Keratinocyte (primary cell): ENCODE results near the gene SPDYE18. TPM values are rescaled to one million over a fixed set of nuclear protein-coding genes. Genes with fewer than 3 reads are reported as not detected.
"Not testable (repeated sequence)": the region's sequence is repeated elsewhere in the genome, so short reads cannot be mapped to it uniquely, and the experiment has no call there.

Source experiments
- DNase-seq: peaks from one replicate; pipeline ENCODE4 v3.0.0-alpha.2; 2011; ENCODE audit warnings: low read depth, missing footprints, low spot score
- FAIRE-seq: peaks from 2 replicates; lab custom pipeline; 2011; peaks lifted over from hg19 to GRCh38; lab: Jason Lieb, UNC
- H2AFZ ChIP-seq: 2 replicates; pipeline ENCODE4 v1.6.0; 2012; ENCODE audit warnings: low read length, control low read depth, inconsistent platforms; ENCODE audit not compliant: control insufficient read depth
- H3K27ac ChIP-seq: 2 replicates; pipeline ENCODE4 v1.5.1; 2011; ENCODE audit warnings: low read length; ENCODE audit not compliant: control insufficient read depth, insufficient read depth
- H3K27me3 ChIP-seq: 3 replicates; pipeline ENCODE4 v1.6.0; 2011; ENCODE audit warnings: low read length; ENCODE audit not compliant: control insufficient read depth, insufficient read depth; ENCODE audit errors: extremely low read depth
- H3K36me3 ChIP-seq, 2 experiments: 2 replicates in 1 of 2; 3 replicates in 1 of 2; pipeline ENCODE4 v1.5.1; 2011; ENCODE audit warnings: low read length in 2 of 2, mild to moderate bottlenecking in 1 of 2; ENCODE audit not compliant: control insufficient read depth in 2 of 2, insufficient read depth in 2 of 2; ENCODE audit errors: extremely low read depth in 1 of 2
- H3K4me1 ChIP-seq: 3 replicates; pipeline ENCODE4 v1.5.1; 2011; ENCODE audit warnings: low read length; ENCODE audit not compliant: control insufficient read depth, insufficient read depth; ENCODE audit errors: extremely low read depth
- H3K4me2 ChIP-seq: 3 replicates; pipeline ENCODE4 v1.6.0; 2011; ENCODE audit warnings: low read depth, low read length; ENCODE audit not compliant: control insufficient read depth, insufficient read depth; ENCODE audit errors: extremely low read depth
- H3K4me3 ChIP-seq, 3 experiments: fragments of 200-600 bp in 1 of 3; sonication (generic) in 1 of 3; 2 replicates in 2 of 3; 3 replicates in 1 of 3; pipeline ENCODE4 v1.5.1; 2011 to 2016; ENCODE audit warnings: low read length in 3 of 3, mild to moderate bottlenecking in 3 of 3, control low read depth in 2 of 3, inconsistent platforms in 1 of 3, low read depth in 1 of 3, mixed read lengths in 1 of 3, mixed run types in 1 of 3, moderate library complexity in 1 of 3; ENCODE audit not compliant: control insufficient read depth in 2 of 3, insufficient read depth in 2 of 3; ENCODE audit errors: extremely low read depth in 1 of 3
- H3K79me2 ChIP-seq: 2 replicates; pipeline ENCODE4 v1.6.0; 2012; ENCODE audit warnings: low read length; ENCODE audit not compliant: control insufficient read depth, insufficient read depth
- H3K9ac ChIP-seq: 3 replicates; pipeline ENCODE4 v1.6.0; 2011; ENCODE audit warnings: low read length; ENCODE audit not compliant: control insufficient read depth, insufficient read depth; ENCODE audit errors: extremely low read depth
- H3K9me1 ChIP-seq: 3 replicates; pipeline ENCODE4 v1.6.0; 2011; ENCODE audit warnings: low read length; ENCODE audit not compliant: control insufficient read depth, insufficient read depth; ENCODE audit errors: extremely low read depth
- H3K9me3 ChIP-seq: 2 replicates; pipeline ENCODE4 v1.5.1; 2012; ENCODE audit warnings: low read depth, low read length; ENCODE audit not compliant: control insufficient read depth
- H4K20me1 ChIP-seq: 3 replicates; pipeline ENCODE4 v1.6.0; 2011; ENCODE audit warnings: low read length; ENCODE audit not compliant: control insufficient read depth, insufficient read depth; ENCODE audit errors: extremely low read depth
- dilution Hi-C: fragments of 300-500 bp; cut with MboI; formaldehyde crosslinking; loops from one replicate; pipeline ENCODE4 v1.7.0; 2020; ENCODE audit warnings: low sequenced_read_pairs; ENCODE audit not compliant: extremely low pct_ligation_motif_present
- polyA plus RNA-seq, 5 experiments: library from polyadenylated mRNA; depleted of rRNA in 3 of 5; stranded (reverse) in 3 of 5; stranded (forward) in 1 of 5; unstranded in 1 of 5; fragments of >200 nt; gene quantifications; 1 replicate in 1 of 5; 2 replicates in 3 of 5; 3 replicates in 1 of 5; pipeline versions ENCODE4 v1.2.1 to v1.2.3, GENCODE V29; 2011 to 2012; ENCODE audit warnings: missing spikeins in 2 of 5, low read depth in 1 of 5, low replicate concordance in 1 of 5

The SPDYE18 gene
- polyA plus RNA-seq, 1 donor (not counting 4 experiments of a cell fraction or from before 2014, with no cell fraction given) = 0.08 TPM

DNA sequence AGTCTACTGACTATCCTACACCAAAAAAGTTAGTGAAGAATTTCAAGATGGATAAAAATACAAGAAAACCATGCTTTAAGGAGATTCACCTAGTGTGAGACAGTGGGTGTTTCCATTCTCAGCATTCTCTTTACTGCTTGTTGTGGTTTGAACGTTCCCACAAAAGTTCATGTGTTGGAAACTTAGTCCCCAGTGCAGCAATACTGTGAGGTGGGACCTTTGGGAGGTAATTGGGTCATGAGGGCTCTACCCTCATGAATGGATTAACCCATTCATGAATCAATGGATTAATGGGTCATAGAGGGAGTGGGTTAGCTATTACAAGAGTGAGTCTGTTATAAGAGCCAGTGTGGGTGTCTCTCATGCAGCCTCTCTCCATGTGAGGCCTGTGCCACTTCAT lies 38.8 kb upstream of the SPDYE18 start:
- H3K79me2 ChIP-seq, H3K36me3 ChIP-seq, H3K4me2 ChIP-seq, DNase-seq, H4K20me1 ChIP-seq, H2AFZ ChIP-seq, FAIRE-seq, H3K9me3 ChIP-seq, H3K27me3 ChIP-seq, H3K4me1 ChIP-seq, H3K4me3 ChIP-seq, H3K9me1 ChIP-seq, H3K9ac ChIP-seq, H3K27ac ChIP-seq, dilution Hi-C loops: not testable (repeated sequence)

- H3K9me1 ChIP-seq, H3K27ac ChIP-seq, H3K9me3 ChIP-seq, H3K27me3 ChIP-seq, dilution Hi-C loops, H3K4me1 ChIP-seq, H2AFZ ChIP-seq, H3K4me2 ChIP-seq, H3K4me3 ChIP-seq, H3K9ac ChIP-seq, FAIRE-seq, H3K36me3 ChIP-seq, DNase-seq, H4K20me1 ChIP-seq, H3K79me2 ChIP-seq: not testable (repeated sequence)
Observed at GRCh38 chr7:77100501-77100900, 38.1 kb upstream of the SPDYE18 start.

GRCh38 chr7:77092301-77092700 lies 29.9 kb upstream of the SPDYE18 start:
- H3K27me3 ChIP-seq, dilution Hi-C loops: not testable (repeated sequence)

DNA sequence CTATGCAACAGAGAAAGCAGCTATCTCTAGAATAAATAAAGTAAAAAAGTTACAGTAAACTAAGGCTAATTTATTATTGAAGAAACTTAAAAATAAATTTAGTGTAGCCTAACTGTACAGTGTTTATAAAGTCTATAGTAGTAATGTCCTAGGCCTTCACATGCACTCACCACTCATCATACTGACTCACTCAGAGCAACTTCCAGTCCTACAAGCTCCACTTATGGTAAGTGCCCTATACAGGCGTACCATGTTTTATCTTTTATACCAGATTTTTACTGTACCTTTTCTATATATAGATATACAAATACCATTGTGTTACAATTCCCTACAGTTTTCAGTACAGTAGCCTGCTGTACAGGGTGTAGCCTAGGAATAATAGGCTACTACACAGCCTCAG lies 19.8 kb upstream of the SPDYE18 start:
- H3K79me2 ChIP-seq, H4K20me1 ChIP-seq, H3K4me3 ChIP-seq, H3K4me1 ChIP-seq, H3K36me3 ChIP-seq, H2AFZ ChIP-seq, H3K9me1 ChIP-seq, H3K4me2 ChIP-seq, FAIRE-seq, H3K27me3 ChIP-seq, H3K9ac ChIP-seq, H3K27ac ChIP-seq, dilution Hi-C loops, DNase-seq, H3K9me3 ChIP-seq: not testable (repeated sequence)

More at GRCh38 chr7:77092301-77092700, 29.9 kb upstream of the SPDYE18 start:
- not testable (repeated sequence) for DNase-seq, FAIRE-seq, H3K36me3 ChIP-seq, H3K9ac ChIP-seq, H3K4me2 ChIP-seq, H3K27ac ChIP-seq, H4K20me1 ChIP-seq, H2AFZ ChIP-seq, H3K79me2 ChIP-seq, H3K9me3 ChIP-seq, H3K4me3 ChIP-seq, H3K9me1 ChIP-seq, H3K4me1 ChIP-seq

DNA sequence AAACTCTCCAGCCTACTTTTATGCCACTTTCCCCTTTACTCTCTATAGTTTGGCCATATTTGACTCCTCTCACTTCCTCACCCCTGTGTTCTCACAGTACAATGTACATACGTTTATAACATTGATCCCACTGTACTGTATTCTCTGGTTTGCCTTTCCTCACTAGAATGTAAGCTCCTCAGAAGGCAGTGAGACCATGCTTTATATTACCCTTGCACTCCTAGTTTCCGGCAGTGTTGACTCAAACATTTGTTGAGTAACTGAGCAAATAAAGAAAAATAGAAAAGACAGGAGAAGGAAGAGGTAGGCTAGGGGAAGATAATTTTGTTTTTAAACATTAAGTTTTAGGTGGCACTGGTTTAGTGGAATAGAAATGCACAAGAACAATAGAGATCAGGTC lies 17.9 kb upstream of the SPDYE18 start:
- H4K20me1 ChIP-seq, dilution Hi-C loops, H3K9me1 ChIP-seq, H3K27me3 ChIP-seq, H3K4me3 ChIP-seq, H3K27ac ChIP-seq, H3K79me2 ChIP-seq, H2AFZ ChIP-seq, H3K4me1 ChIP-seq, H3K4me2 ChIP-seq, H3K9ac ChIP-seq, H3K9me3 ChIP-seq, DNase-seq, FAIRE-seq, H3K36me3 ChIP-seq: not testable (repeated sequence)
